ENCODE results near the gene CFAP54.

- TF ChIP-seq CTCF (IDR thresholded peaks at IDR 0.05; ENCODE audit: low read depth, low read length): no peak
- TF ChIP-seq POLR2A (IDR thresholded peaks at IDR 0.05; ENCODE audit: extremely low read depth, insufficient read length): no peak
- TF ChIP-seq MAX (IDR thresholded peaks at IDR 0.05; ENCODE audit: low read depth, low read length): no peak
These were observed 46.5 kb upstream of the CFAP54 start for GRCh38 chr12:96442906-96443305.
